CD4-positive, CD25-positive, alpha-beta regulatory T cell (primary cell): ENCODE measurements around the gene RELT. TPM values are rescaled to one million over a fixed set of nuclear protein-coding genes. Genes with fewer than 3 reads are reported as not detected.

ENCODE experiments used
- ATAC-seq, 2 donors: fragments of 150-1000 bp; cut with Tn5 transposase; one replicate each; pipeline ENCODE4 v1.10.0; 2021; ENCODE audit warnings: low read depth in 2 of 2, moderate number of reproducible peaks in 2 of 2, moderate library complexity in 1 of 2
- DNase-seq, 3 donors: peaks; one replicate each; pipeline versions ENCODE4 v3.0.0 to v3.0.0-alpha.2; 2012 to 2022; ENCODE audit warnings: mixed read lengths in 1 of 3
- H3K27ac ChIP-seq: one replicate; pipeline ENCODE4 v1.7.0; 2013; ENCODE audit warnings: mild to moderate bottlenecking, low read length; ENCODE audit not compliant: insufficient read depth, poor library complexity, severe bottlenecking
- H3K27me3 ChIP-seq: one replicate; pipeline ENCODE4 v1.7.0; 2013; ENCODE audit warnings: low read length; ENCODE audit not compliant: control insufficient read depth, insufficient read depth
- H3K36me3 ChIP-seq: one replicate; pipeline ENCODE4 v1.7.0; 2013; ENCODE audit warnings: mild to moderate bottlenecking, low read length, moderate library complexity; ENCODE audit not compliant: control insufficient read depth, insufficient read depth
- H3K4me1 ChIP-seq: 2 replicates; pipeline ENCODE4 v1.7.0; 2013; ENCODE audit warnings: mild to moderate bottlenecking, low read length; ENCODE audit not compliant: insufficient read depth, control insufficient read depth, poor library complexity, severe bottlenecking
- H3K4me3 ChIP-seq: one replicate; pipeline ENCODE4 v1.7.0; 2013; ENCODE audit warnings: low read depth, mild to moderate bottlenecking, low read length, moderate library complexity
- H3K9me3 ChIP-seq, 2 experiments: 1 replicate in 1 of 2; 2 replicates in 1 of 2; pipeline ENCODE4 v1.7.0; 2013; ENCODE audit warnings: low read length in 2 of 2, mild to moderate bottlenecking in 1 of 2, moderate library complexity in 1 of 2; ENCODE audit not compliant: control insufficient read depth in 2 of 2
- H3K27ac Mint-ChIP-seq, 3 donors: one replicate each; pipeline ENCODE4 v1.8.0; 2020 to 2022; ENCODE audit warnings: mild to moderate bottlenecking in 3 of 3, mixed read lengths in 3 of 3, moderate library complexity in 2 of 3
- H3K27me3 Mint-ChIP-seq: one replicate; pipeline ENCODE4 v1.8.0; 2022; ENCODE audit warnings: mild to moderate bottlenecking, mixed read lengths
- H3K36me3 Mint-ChIP-seq: one replicate; pipeline ENCODE4 v1.8.0; 2020; ENCODE audit warnings: mixed read lengths
- H3K4me1 Mint-ChIP-seq, 4 donors: one replicate each; pipeline ENCODE4 v1.8.0; 2020 to 2022; ENCODE audit warnings: mixed read lengths in 4 of 4, mild to moderate bottlenecking in 1 of 4
- H3K4me3 Mint-ChIP-seq, 4 donors: one replicate each; pipeline ENCODE4 v1.8.0; 2020 to 2022; ENCODE audit warnings: mild to moderate bottlenecking in 4 of 4, mixed read lengths in 4 of 4, moderate library complexity in 3 of 4
- H3K9me3 Mint-ChIP-seq, 7 donors: one replicate each; pipeline ENCODE4 v1.8.0; 2020 to 2022; ENCODE audit warnings: mixed read lengths in 7 of 7, mild to moderate bottlenecking in 3 of 7, moderate library complexity in 2 of 7
- polyA plus RNA-seq, 4 donors: library from polyadenylated mRNA; unstranded; fragments of 300-500 nt; fragmentation: Illumina TruSeq; gene quantifications; one replicate each; pipeline ENCODE4 v1.2.3, GENCODE V29; 2021
- total RNA-seq: library from RNA; stranded (reverse); gene quantifications from one replicate; pipeline ENCODE4 v1.2.3, GENCODE V29; 2022

The RELT gene
- total and polyA plus RNA-seq, 5 donors from 2014 or later = 2.0 to 117 (median 3.3) TPM

- Mint-ChIP-seq H3K9me3 (no peaks in the 10 kb centered on the region), H3K4me1 (peaks cover 0 to 9% (median 2%) of the 10 kb centered on the region in 4 donors), H3K27ac (peak overlapping the region in 2 of 3 donors; percentile 39 to 91), H3K27me3 (no peaks in the 10 kb centered on the region), H3K36me3 (no peaks in the 10 kb centered on the region), H3K4me3 (no peak overlapping the region)
- peaks cover 2% of the 10 kb centered on the region for H3K36me3 ChIP-seq
- no peaks in the 10 kb centered on the region for H3K9me3 ChIP-seq
- no peak overlapping the region for H3K4me3 ChIP-seq
- no peaks in the 10 kb centered on the region for H3K27me3 ChIP-seq
- ATAC-seq (no peak), DNase-seq (no peak)
- H3K4me1 ChIP-seq = no peaks in the 10 kb centered on the region
- H3K27ac ChIP-seq = no peak overlapping the region
These were observed 20.2 kb downstream of the RELT start for GRCh38 chr11:73396251-73396930.

- no peaks in the 10 kb centered on the region for H3K36me3 Mint-ChIP-seq
- peaks cover 0 to 9% (median 2%) of the 10 kb centered on the region in 4 donors for H3K4me1 Mint-ChIP-seq
- Histone ChIP-seq H3K36me3 (peaks cover 2% of the 10 kb centered on the region), H3K27me3 (no peaks in the 10 kb centered on the region), H3K27ac (no peak overlapping the region), H3K4me3 (no peak overlapping the region), H3K9me3 (no peaks in the 10 kb centered on the region), H3K4me1 (no peaks in the 10 kb centered on the region)
- H3K4me3 Mint-ChIP-seq = no peak overlapping the region
- DNase-seq (no peak), ATAC-seq (no peak)
- H3K27ac Mint-ChIP-seq = peak overlapping the region in 1 of 3 donors; percentile 69
- no peaks in the 10 kb centered on the region for H3K9me3 Mint-ChIP-seq
- H3K27me3 Mint-ChIP-seq = no peaks in the 10 kb centered on the region
These were observed 20.8 kb downstream of the RELT start for GRCh38 chr11:73396985-73397384.

- Histone ChIP-seq H3K36me3 (no peaks in the 10 kb centered on the region), H3K27me3 (no peaks in the 10 kb centered on the region), H3K27ac (no peak overlapping the region), H3K4me3 (no peak overlapping the region), H3K4me1 (no peaks in the 10 kb centered on the region), H3K9me3 (no peaks in the 10 kb centered on the region)
- Mint-ChIP-seq H3K9me3 (no peaks in the 10 kb centered on the region), H3K36me3 (no peaks in the 10 kb centered on the region), H3K4me1 (peaks cover 0 to 9% (median 2%) of the 10 kb centered on the region in 4 donors), H3K27me3 (no peaks in the 10 kb centered on the region), H3K27ac (peak overlapping the region in 1 of 3 donors; percentile 69), H3K4me3 (no peak overlapping the region)
- ATAC-seq (no peak), DNase-seq (no peak)
These were observed 21.4 kb downstream of the RELT start for GRCh38 chr11:73397468-73398131.

GRCh38 chr11:73398132-73398526 lies 21.9 kb downstream of the RELT start:
- Histone ChIP-seq H3K27me3 (no peaks in the 10 kb centered on the region), H3K27ac (no peak overlapping the region), H3K4me1 (no peaks in the 10 kb centered on the region), H3K9me3 (no peaks in the 10 kb centered on the region), H3K4me3 (no peak overlapping the region), H3K36me3 (no peaks in the 10 kb centered on the region)
- no peaks in the 10 kb centered on the region for H3K36me3 Mint-ChIP-seq
- peak overlapping the region in 1 of 3 donors; percentile 68 for H3K27ac Mint-ChIP-seq
- DNase-seq (no peak), ATAC-seq (no peak)
- peaks cover 0 to 9% (median 2%) of the 10 kb centered on the region in 4 donors for H3K4me1 Mint-ChIP-seq
- H3K27me3 Mint-ChIP-seq = no peaks in the 10 kb centered on the region
- H3K4me3 Mint-ChIP-seq = no peak overlapping the region
- no peaks in the 10 kb centered on the region for H3K9me3 Mint-ChIP-seq

- Mint-ChIP-seq H3K27ac (no peak overlapping the region), H3K4me1 (peaks cover 0 to 4% (median under 1%) of the 10 kb centered on the region in 4 donors), H3K27me3 (no peaks in the 10 kb centered on the region), H3K4me3 (peak overlapping the region in 1 of 4 donors; percentile 76), H3K9me3 (no peaks in the 10 kb centered on the region), H3K36me3 (no peaks in the 10 kb centered on the region)
- ATAC-seq (no peak), DNase-seq (no peak)
- Histone ChIP-seq H3K36me3 (no peaks in the 10 kb centered on the region), H3K9me3 (no peaks in the 10 kb centered on the region), H3K4me1 (no peaks in the 10 kb centered on the region), H3K27me3 (no peaks in the 10 kb centered on the region), H3K4me3 (no peak overlapping the region), H3K27ac (no peak overlapping the region)
These were observed 22.5 kb downstream of the RELT start for GRCh38 chr11:73398721-73399120.

GRCh38 chr11:73399159-73399590 lies 23.0 kb downstream of the RELT start:
- H3K4me3 Mint-ChIP-seq = peak overlapping the region in 1 of 4 donors; percentile 56
- no peak for ATAC-seq
- no peaks in the 10 kb centered on the region for H3K4me1 ChIP-seq

GRCh38 chr11:73399636-73400035 lies 23.4 kb downstream of the RELT start:
- H3K4me3 ChIP-seq = no peak overlapping the region
- H3K4me1 Mint-ChIP-seq = peaks cover 0 to 4% (median under 1%) of the 10 kb centered on the region in 4 donors
- no peaks in the 10 kb centered on the region for H3K36me3 Mint-ChIP-seq
- ATAC-seq (no peak), DNase-seq (no peak)
- H3K4me1 ChIP-seq = no peaks in the 10 kb centered on the region
- peak overlapping the region in 1 of 4 donors; percentile 56 for H3K4me3 Mint-ChIP-seq
- peak overlapping the region in 2 of 3 donors; percentile 21 to 49 for H3K27ac Mint-ChIP-seq
- H3K27me3 Mint-ChIP-seq = no peaks in the 10 kb centered on the region
- no peaks in the 10 kb centered on the region for H3K9me3 ChIP-seq
- H3K27me3 ChIP-seq = no peaks in the 10 kb centered on the region
- no peaks in the 10 kb centered on the region for H3K36me3 ChIP-seq
- H3K9me3 Mint-ChIP-seq = no peaks in the 10 kb centered on the region
- no peak overlapping the region for H3K27ac ChIP-seq

More at GRCh38 chr11:73399159-73399590, 23.0 kb downstream of the RELT start:
- H3K4me3 ChIP-seq = no peak overlapping the region
- DNase-seq = no peak
- H3K27me3 Mint-ChIP-seq = no peaks in the 10 kb centered on the region
- H3K27me3 ChIP-seq = no peaks in the 10 kb centered on the region
- H3K27ac ChIP-seq = no peak overlapping the region
- peaks cover 0 to 4% (median under 1%) of the 10 kb centered on the region in 4 donors for H3K4me1 Mint-ChIP-seq
- H3K9me3 ChIP-seq = no peaks in the 10 kb centered on the region
- no peaks in the 10 kb centered on the region for H3K36me3 ChIP-seq
- no peaks in the 10 kb centered on the region for H3K36me3 Mint-ChIP-seq
- peak overlapping the region in 2 of 3 donors; percentile 21 to 49 for H3K27ac Mint-ChIP-seq
- no peaks in the 10 kb centered on the region for H3K9me3 Mint-ChIP-seq
